ENCODE results near the gene MLN.

DNA sequence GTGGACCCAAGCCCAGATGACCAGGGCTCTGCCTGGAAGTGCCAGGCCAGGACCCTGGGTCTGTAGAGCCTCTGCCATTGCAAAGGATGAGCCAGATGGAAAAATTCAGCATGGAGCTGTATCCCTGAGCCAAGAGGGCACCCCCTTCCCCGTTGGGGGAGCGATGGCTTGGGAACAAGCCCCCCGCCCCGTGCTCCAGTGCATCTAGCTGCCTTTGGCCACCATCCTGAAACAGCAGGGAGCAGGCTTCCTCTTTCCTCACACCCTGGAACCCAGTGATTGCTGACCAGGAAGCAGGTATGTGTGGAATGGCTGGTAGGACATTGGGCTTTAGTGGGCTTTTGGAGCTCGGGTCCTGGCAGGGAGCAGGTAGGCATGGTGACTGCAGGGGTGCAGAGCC lies 2.2 kb downstream of the MLN start:
- TF ChIP-seq POLR2A (IDR thresholded peaks at IDR 0.05) = no peak
- TF ChIP-seq, protein P1, sequence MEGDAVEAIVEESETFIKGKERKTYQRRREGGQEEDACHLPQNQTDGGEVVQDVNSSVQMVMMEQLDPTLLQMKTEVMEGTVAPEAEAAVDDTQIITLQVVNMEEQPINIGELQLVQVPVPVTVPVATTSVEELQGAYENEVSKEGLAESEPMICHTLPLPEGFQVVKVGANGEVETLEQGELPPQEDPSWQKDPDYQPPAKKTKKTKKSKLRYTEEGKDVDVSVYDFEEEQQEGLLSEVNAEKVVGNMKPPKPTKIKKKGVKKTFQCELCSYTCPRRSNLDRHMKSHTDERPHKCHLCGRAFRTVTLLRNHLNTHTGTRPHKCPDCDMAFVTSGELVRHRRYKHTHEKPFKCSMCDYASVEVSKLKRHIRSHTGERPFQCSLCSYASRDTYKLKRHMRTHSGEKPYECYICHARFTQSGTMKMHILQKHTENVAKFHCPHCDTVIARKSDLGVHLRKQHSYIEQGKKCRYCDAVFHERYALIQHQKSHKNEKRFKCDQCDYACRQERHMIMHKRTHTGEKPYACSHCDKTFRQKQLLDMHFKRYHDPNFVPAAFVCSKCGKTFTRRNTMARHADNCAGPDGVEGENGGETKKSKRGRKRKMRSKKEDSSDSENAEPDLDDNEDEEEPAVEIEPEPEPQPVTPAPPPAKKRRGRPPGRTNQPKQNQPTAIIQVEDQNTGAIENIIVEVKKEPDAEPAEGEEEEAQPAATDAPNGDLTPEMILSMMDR (IDR thresholded peaks at IDR 0.05) = no peak
- TF ChIP-seq POLR2AphosphoS5 (IDR thresholded peaks at IDR 0.05) = no peak
